ENCODE data around the gene TUNAR.

The TUNAR gene

GRCh38 chr14:95946867-95947266 lies 70.2 kb downstream of the TUNAR start:
- Histone ChIP-seq H3K9me3 (ENCODE audit: severe bottlenecking) (peaks cover 11% of the 10 kb centered on the region), H3K36me3 (no peaks in the 10 kb centered on the region), H3K27me3 (ENCODE audit: insufficient read depth, low read depth, severe bottlenecking) (no peaks in the 10 kb centered on the region), H3K4me3 (ENCODE audit: low read depth, low read length) (no peak overlapping the region), H3K27ac (no peak overlapping the region)
- TF ChIP-seq, protein P1, sequence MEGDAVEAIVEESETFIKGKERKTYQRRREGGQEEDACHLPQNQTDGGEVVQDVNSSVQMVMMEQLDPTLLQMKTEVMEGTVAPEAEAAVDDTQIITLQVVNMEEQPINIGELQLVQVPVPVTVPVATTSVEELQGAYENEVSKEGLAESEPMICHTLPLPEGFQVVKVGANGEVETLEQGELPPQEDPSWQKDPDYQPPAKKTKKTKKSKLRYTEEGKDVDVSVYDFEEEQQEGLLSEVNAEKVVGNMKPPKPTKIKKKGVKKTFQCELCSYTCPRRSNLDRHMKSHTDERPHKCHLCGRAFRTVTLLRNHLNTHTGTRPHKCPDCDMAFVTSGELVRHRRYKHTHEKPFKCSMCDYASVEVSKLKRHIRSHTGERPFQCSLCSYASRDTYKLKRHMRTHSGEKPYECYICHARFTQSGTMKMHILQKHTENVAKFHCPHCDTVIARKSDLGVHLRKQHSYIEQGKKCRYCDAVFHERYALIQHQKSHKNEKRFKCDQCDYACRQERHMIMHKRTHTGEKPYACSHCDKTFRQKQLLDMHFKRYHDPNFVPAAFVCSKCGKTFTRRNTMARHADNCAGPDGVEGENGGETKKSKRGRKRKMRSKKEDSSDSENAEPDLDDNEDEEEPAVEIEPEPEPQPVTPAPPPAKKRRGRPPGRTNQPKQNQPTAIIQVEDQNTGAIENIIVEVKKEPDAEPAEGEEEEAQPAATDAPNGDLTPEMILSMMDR (IDR thresholded peaks at IDR 0.05; ENCODE audit: low read depth, low read length): no peak
- no peak for DNase-seq

- no peak overlapping the region for H3K27ac ChIP-seq
- TF ChIP-seq, protein P1 (IDR thresholded peaks at IDR 0.05; ENCODE audit: low read depth, low read length): no peak
- H3K9me3 ChIP-seq (ENCODE audit: severe bottlenecking): no peaks in the 10 kb centered on the region
- no peaks in the 10 kb centered on the region for H3K36me3 ChIP-seq
- no peak overlapping the region for H3K4me3 ChIP-seq (ENCODE audit: low read depth, low read length)
- no peak for DNase-seq
- no peaks in the 10 kb centered on the region for H3K27me3 ChIP-seq (ENCODE audit: insufficient read depth, low read depth, severe bottlenecking)
Observed at GRCh38 chr14:95948558-95948981, 71.9 kb downstream of the TUNAR start.

DNA sequence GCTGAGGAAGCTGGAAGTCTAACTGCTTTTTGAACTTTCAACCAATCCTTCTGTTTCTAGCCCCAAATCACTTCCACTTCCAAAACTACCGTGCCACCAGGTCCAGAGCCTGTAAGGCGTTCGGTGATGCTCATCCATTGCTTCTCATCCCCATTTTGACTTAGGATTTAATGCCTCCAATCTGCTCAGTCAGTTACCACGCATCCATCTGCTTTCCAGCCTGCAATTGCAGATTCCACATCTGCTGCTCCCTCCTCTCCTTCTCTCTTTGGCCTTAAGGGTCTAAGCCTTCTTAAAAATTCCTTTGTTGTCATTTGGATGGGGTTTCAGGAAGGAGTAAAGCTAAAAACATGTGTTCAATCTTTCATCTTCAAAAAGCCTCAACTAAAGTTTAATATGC lies 74.7 kb downstream of the TUNAR start:
- Histone ChIP-seq H3K27me3 (ENCODE audit: insufficient read depth, low read depth, severe bottlenecking) (no peaks in the 10 kb centered on the region), H3K36me3 (no peaks in the 10 kb centered on the region), H3K9me3 (ENCODE audit: severe bottlenecking) (no peaks in the 10 kb centered on the region), H3K4me3 (ENCODE audit: low read depth, low read length) (no peak overlapping the region), H3K27ac (no peak overlapping the region)
- TF ChIP-seq, protein P1 (IDR thresholded peaks at IDR 0.05; ENCODE audit: low read depth, low read length): no peak
- DNase-seq: peak; percentile 14

DNA sequence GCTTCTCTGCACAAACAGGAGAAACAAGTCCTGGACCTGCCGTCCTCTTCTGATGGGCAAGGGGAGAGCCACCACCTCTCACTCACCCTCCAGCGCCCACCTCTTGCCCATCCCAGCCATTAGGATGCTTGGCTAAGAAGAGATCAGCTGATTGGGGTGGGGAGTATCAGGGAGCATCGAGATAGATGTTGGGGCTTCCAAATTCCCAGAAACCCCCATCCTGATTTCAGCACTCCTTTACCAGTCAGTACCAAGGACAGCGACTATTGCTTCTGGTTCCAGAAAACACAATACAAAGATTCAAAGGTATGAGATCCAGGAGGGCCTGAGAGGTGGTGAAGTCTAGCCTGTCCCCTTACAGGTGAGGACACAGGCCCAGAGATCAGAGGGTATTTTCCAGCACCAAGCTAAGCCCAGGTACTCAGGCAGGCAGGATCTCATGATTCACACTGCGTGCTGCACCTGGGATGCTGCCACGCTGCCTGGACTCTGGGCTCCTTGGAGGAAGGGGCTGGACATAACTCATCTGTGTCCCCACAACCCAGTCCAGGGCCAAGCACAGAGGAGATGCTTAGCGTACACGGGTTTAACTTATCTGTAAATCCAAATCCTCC lies 76.6 kb downstream of the TUNAR start:
- H3K9me3 ChIP-seq (ENCODE audit: severe bottlenecking): no peaks in the 10 kb centered on the region
- DNase-seq: no peak
- H3K27ac ChIP-seq: no peak overlapping the region
- TF ChIP-seq, protein P1 (IDR thresholded peaks at IDR 0.05; ENCODE audit: low read depth, low read length): no peak
- no peaks in the 10 kb centered on the region for H3K36me3 ChIP-seq
- H3K4me3 ChIP-seq (ENCODE audit: low read depth, low read length): no peak overlapping the region
- H3K27me3 ChIP-seq (ENCODE audit: insufficient read depth, low read depth, severe bottlenecking): no peaks in the 10 kb centered on the region

- Histone ChIP-seq H3K9me3 (ENCODE audit: severe bottlenecking) (no peaks in the 10 kb centered on the region), H3K27ac (no peak overlapping the region), H3K4me3 (ENCODE audit: low read depth, low read length) (no peak overlapping the region), H3K36me3 (no peaks in the 10 kb centered on the region), H3K27me3 (ENCODE audit: insufficient read depth, low read depth, severe bottlenecking) (no peaks in the 10 kb centered on the region)
- no peak for DNase-seq
- TF ChIP-seq, protein P1 (IDR thresholded peaks at IDR 0.05; ENCODE audit: low read depth, low read length): no peak
Observed at GRCh38 chr14:95956601-95957460, 80.2 kb downstream of the TUNAR start.
